H9 (cell line): ENCODE measurements around the gene RPS6KA1. TPM values are rescaled to one million over a fixed set of nuclear protein-coding genes. Genes with fewer than 3 reads are reported as not detected.

Experiments
- DNase-seq: peaks from one replicate; pipeline ENCODE4 v3.0.0-alpha.2; 2017
- H2AFZ ChIP-seq: one replicate; pipeline ENCODE4 v1.6.1; 2013; ENCODE audit warnings: mild to moderate bottlenecking, low read length, control low read depth, moderate library complexity
- H2AK5ac ChIP-seq: 2 replicates; pipeline ENCODE4 v1.6.1; 2013; ENCODE audit warnings: low read length, control low read depth, mixed read lengths; ENCODE audit not compliant: insufficient read length
- H2BK120ac ChIP-seq: one replicate; pipeline ENCODE4 v1.6.1; 2013; ENCODE audit warnings: low read depth, mild to moderate bottlenecking, low read length, control low read depth, inconsistent platforms; ENCODE audit not compliant: poor library complexity, severe bottlenecking
- H2BK12ac ChIP-seq: 2 replicates; pipeline ENCODE4 v1.6.1; 2013; ENCODE audit warnings: low read length, control low read depth, mixed read lengths, low read depth; ENCODE audit not compliant: insufficient read length
- H2BK15ac ChIP-seq: 2 replicates; pipeline ENCODE4 v1.6.1; 2013; ENCODE audit warnings: low read depth, low read length, control low read depth
- H2BK20ac ChIP-seq: one replicate; pipeline ENCODE4 v1.6.1; 2013; ENCODE audit warnings: low read depth, mild to moderate bottlenecking, low read length, control low read depth, inconsistent platforms; ENCODE audit not compliant: poor library complexity, severe bottlenecking
- H2BK5ac ChIP-seq: 2 replicates; pipeline ENCODE4 v1.6.1; 2013; ENCODE audit warnings: low read length, control low read depth, mixed read lengths; ENCODE audit not compliant: insufficient read length
- H3K14ac ChIP-seq: 2 replicates; pipeline ENCODE4 v1.6.1; 2013; ENCODE audit warnings: low read length, control low read depth; ENCODE audit not compliant: insufficient read depth
- H3K18ac ChIP-seq: 2 replicates; pipeline ENCODE4 v1.6.1; 2013; ENCODE audit warnings: low read depth, mild to moderate bottlenecking, mixed read lengths, low read length, control low read depth; ENCODE audit not compliant: insufficient read length
- H3K23ac ChIP-seq: 2 replicates; pipeline ENCODE4 v1.6.1; 2013; ENCODE audit warnings: low read length, control low read depth, mixed read lengths, low read depth; ENCODE audit not compliant: insufficient read length
- H3K23me2 ChIP-seq: 2 replicates; pipeline ENCODE4 v1.6.1; 2013; ENCODE audit warnings: low read depth, mild to moderate bottlenecking, mixed read lengths, low read length, control low read depth; ENCODE audit not compliant: insufficient read length, poor library complexity, severe bottlenecking
- H3K27ac ChIP-seq: 2 replicates; pipeline ENCODE4 v1.5.1; 2013; ENCODE audit warnings: low read length, control low read depth, mixed read lengths, low read depth; ENCODE audit not compliant: insufficient read length
- H3K27me3 ChIP-seq: 2 replicates; pipeline ENCODE4 v1.6.1; 2013; ENCODE audit warnings: low read length, control low read depth, inconsistent platforms; ENCODE audit not compliant: insufficient read depth
- H3K4ac ChIP-seq: 2 replicates; pipeline ENCODE4 v1.6.1; 2013; ENCODE audit warnings: low read depth, mild to moderate bottlenecking, control low read depth, inconsistent platforms, low read length, moderate library complexity
- H3K4me1 ChIP-seq: 2 replicates; pipeline ENCODE4 v1.6.1; 2013; ENCODE audit warnings: low read length, control low read depth, inconsistent platforms; ENCODE audit not compliant: insufficient read depth
- H3K4me2 ChIP-seq: 2 replicates; pipeline ENCODE4 v1.6.1; 2013; ENCODE audit warnings: low read length, control low read depth, mixed read lengths; ENCODE audit not compliant: insufficient read length, insufficient read depth
- H3K56ac ChIP-seq: 2 replicates; pipeline ENCODE4 v1.6.1; 2013; ENCODE audit warnings: low read depth, mild to moderate bottlenecking, mixed read lengths, low read length, control low read depth; ENCODE audit not compliant: insufficient read length
- H3K79me1 ChIP-seq: 2 replicates; pipeline ENCODE4 v1.6.1; 2013; ENCODE audit warnings: low read depth, mild to moderate bottlenecking, moderate library complexity, low read length, control low read depth, inconsistent platforms; ENCODE audit not compliant: insufficient read depth, poor library complexity, severe bottlenecking
- H3K79me2 ChIP-seq: 2 replicates; pipeline ENCODE4 v1.6.1; 2013; ENCODE audit warnings: low read length, control low read depth, inconsistent platforms; ENCODE audit not compliant: insufficient read depth
- H3K9ac ChIP-seq: 2 replicates; pipeline ENCODE4 v1.6.1; 2013; ENCODE audit warnings: low read length, control low read depth, mixed read lengths; ENCODE audit not compliant: insufficient read length; ENCODE audit errors: extremely low read depth
- H3K9me3 ChIP-seq: one replicate; pipeline ENCODE4 v1.6.1; 2013; ENCODE audit warnings: low read depth, low read length, inconsistent platforms; ENCODE audit not compliant: control insufficient read depth
- H3T11ph ChIP-seq: one replicate; pipeline ENCODE4 v1.6.1; 2013; ENCODE audit warnings: mild to moderate bottlenecking, low read length, control low read depth, inconsistent platforms
- H4K20me1 ChIP-seq: one replicate; pipeline ENCODE4 v1.6.1; 2013; ENCODE audit not compliant: control insufficient read depth, insufficient read length, insufficient read depth
- H4K5ac ChIP-seq: 2 replicates; pipeline ENCODE4 v1.6.1; 2013; ENCODE audit warnings: low read depth, mild to moderate bottlenecking, mixed read lengths, low read length, control low read depth; ENCODE audit not compliant: insufficient read length
- H4K8ac ChIP-seq: replicated peaks from 2 replicates; pipeline ENCODE4 v1.6.1; 2013; ENCODE audit warnings: low read length, control low read depth, mixed read lengths, low read depth; ENCODE audit not compliant: insufficient read length
- H4K91ac ChIP-seq: 2 replicates; pipeline ENCODE4 v1.6.1; 2013; ENCODE audit warnings: low read depth, mild to moderate bottlenecking, moderate library complexity, mixed read lengths, low read length, control low read depth; ENCODE audit not compliant: insufficient read length
- H3K27ac Mint-ChIP-seq, 3 experiments: 2 replicates in 2 of 3; 3 replicates in 1 of 3; pipeline ENCODE4 v1.8.0; 2020 to 2021; ENCODE audit warnings: mixed read lengths in 3 of 3, mild to moderate bottlenecking in 1 of 3, moderate library complexity in 1 of 3
- H3K27me3 Mint-ChIP-seq: 2 replicates; pipeline ENCODE4 v1.8.0; 2021; ENCODE audit warnings: low read depth, mild to moderate bottlenecking, moderate library complexity, mixed read lengths
- H3K36me3 Mint-ChIP-seq, 3 experiments: 2 replicates in 2 of 3; 3 replicates in 1 of 3; pipeline ENCODE4 v1.8.0; 2020 to 2021; ENCODE audit warnings: low read depth in 3 of 3, mixed read lengths in 3 of 3; ENCODE audit not compliant: insufficient read depth in 1 of 3
- H3K4me1 Mint-ChIP-seq, 2 experiments: 2 replicates each; pipeline ENCODE4 v1.8.0; 2020; ENCODE audit warnings: mixed read lengths in 2 of 2
- H3K4me3 Mint-ChIP-seq, 2 experiments: 2 replicates in 1 of 2; 3 replicates in 1 of 2; pipeline ENCODE4 v1.8.0; 2020 to 2021; ENCODE audit warnings: mild to moderate bottlenecking in 2 of 2, mixed read lengths in 2 of 2, moderate library complexity in 1 of 2
- H3K9me3 Mint-ChIP-seq, 2 experiments: 2 replicates in 1 of 2; 3 replicates in 1 of 2; pipeline ENCODE4 v1.8.0; 2020; ENCODE audit warnings: mild to moderate bottlenecking in 2 of 2, mixed read lengths in 2 of 2, moderate library complexity in 1 of 2
- CTCF ChIP-seq: fragments of 200-600 bp; sonication (generic); conservative IDR thresholded peaks from 3 replicates; pipeline ENCODE4 v1.8.0; 2021; ENCODE audit warnings: antibody characterized with exemption, mild to moderate bottlenecking
- WGBS: extraction: QIAGEN DNeasy Blood & Tissue Kit; methylation state at CpG from one replicate; pipeline ENCODE4 v1.1.7; 2013; ENCODE audit warnings: missing lambda C conversion rate, low lambda C conversion rate, mixed read lengths; ENCODE audit not compliant: insufficient read length; ENCODE audit errors: extremely low coverage; 5-methylcytosine and 5-hydroxymethylcytosine counted together
- total RNA-seq: library from RNA; stranded (reverse); gene quantifications from 2 replicates; pipeline ENCODE4 v1.2.1, GENCODE V29; 2021

Gene RPS6KA1
- total RNA-seq, 1 experiment from 2014 or later = 45.3 TPM

- no peak for TF ChIP-seq CTCF
- DNase-seq = no peak
Measured at GRCh38 chr1:26616881-26617280, 87.3 kb downstream of the RPS6KA1 start.

More at GRCh38 chr1:26616881-26617280, 87.3 kb downstream of the RPS6KA1 start:
- WGBS = no CpG with 5 or more reads among the region's 2 CpGs
- H3K4me3 Mint-ChIP-seq = no peak overlapping the region
- no peaks in the 10 kb centered on the region for H3K9me3 ChIP-seq
- H3K27me3 Mint-ChIP-seq = no peaks in the 10 kb centered on the region
- no peak overlapping the region for H3K4ac ChIP-seq
- no peak overlapping the region for H4K8ac ChIP-seq
- peaks cover 15% of the 10 kb centered on the region for H3K23me2 ChIP-seq
- H3K79me1 ChIP-seq = no peaks in the 10 kb centered on the region
- H3K9ac ChIP-seq = no peak overlapping the region
- no peak overlapping the region for H3K27ac ChIP-seq
- no peak overlapping the region for H2AK5ac ChIP-seq
- H3K9me3 Mint-ChIP-seq = no peaks in the 10 kb centered on the region; a peak in 2 of 5 replicates
- no peak overlapping the region for H2BK5ac ChIP-seq
- peaks cover 38 to 46% of the 10 kb centered on the region in 2 experiments for H3K4me1 Mint-ChIP-seq
- no peaks in the 10 kb centered on the region for H4K20me1 ChIP-seq
- no peak overlapping the region for H2BK120ac ChIP-seq
- no peaks in the 10 kb centered on the region for H3K79me2 ChIP-seq
- H2AFZ ChIP-seq = no peak overlapping the region
- no peak overlapping the region for H4K5ac ChIP-seq
- no peaks in the 10 kb centered on the region; the same call in 1 of the 2 replicates for H3K27me3 ChIP-seq
- no peak overlapping the region for H3K27ac Mint-ChIP-seq
- H3T11ph ChIP-seq = no peak overlapping the region
- H2BK12ac ChIP-seq = no peak overlapping the region
- peaks cover 5% of the 10 kb centered on the region; the same call in 1 of the 2 replicates for H3K4me1 ChIP-seq
- no peak overlapping the region for H3K4me2 ChIP-seq
- H3K56ac ChIP-seq = no peak overlapping the region
- no peaks in the 10 kb centered on the region for H3K36me3 Mint-ChIP-seq
- H3K14ac ChIP-seq = no peak overlapping the region
- H2BK20ac ChIP-seq = no peak overlapping the region
- H3K23ac ChIP-seq = no peak overlapping the region
- H2BK15ac ChIP-seq = no peak overlapping the region
- H3K18ac ChIP-seq = no peak overlapping the region
- no peak overlapping the region for H4K91ac ChIP-seq
